SK-N-SH (cell line): Measurements from ENCODE around the gene NTSR1. TPM values are rescaled to one million over a fixed set of nuclear protein-coding genes. Genes with fewer than 3 reads are reported as not detected.

ENCODE experiments used
- CTCF ChIA-PET: fragments of 300-600, 350-600 bp; formaldehyde crosslinking; extraction: SDS; loops from one replicate; lab custom pipeline; 2021; lab: Yijun Ruan, JAX
- POLR2A ChIA-PET: fragments of 350-600 bp; sonication (Branson Sonifier 250); formaldehyde crosslinking; extraction: SDS; loops from one replicate; lab custom pipeline; 2020; ENCODE audit warnings: antibody characterized with exemption, inconsistent platforms; lab: Yijun Ruan, JAX
- DNase-seq: peaks from one replicate; pipeline ENCODE4 v3.0.0; 2012
- H2AFZ ChIP-seq: fragments of 200-600 bp; sonication (generic); 2 replicates; pipeline ENCODE4 v1.8.1; 2016; ENCODE audit warnings: antibody characterized with exemption, mild to moderate bottlenecking, low read depth
- H3F3A ChIP-seq: fragments of 200-600 bp; sonication (generic); replicated peaks from 2 replicates; pipeline ENCODE3; 2016; ENCODE audit warnings: antibody characterized with exemption, mild to moderate bottlenecking; ENCODE audit not compliant: insufficient read depth
- H3K27ac ChIP-seq, 2 experiments: fragments of 200-500 bp in 1 of 2; fragments of 200-600 bp in 1 of 2; sonication (Bioruptor generic) in 1 of 2; sonication (generic), shearing (Covaris generic) in 1 of 2; 2 replicates each; pipeline versions ENCODE4 v1.5.1 to v1.6.1; 2014 to 2016; ENCODE audit warnings: low read depth in 2 of 2, inconsistent platforms in 1 of 2, low read length in 1 of 2, mild to moderate bottlenecking in 1 of 2, mixed read lengths in 1 of 2
- H3K27me3 ChIP-seq: fragments of 200-600 bp; sonication (generic), shearing (Covaris generic); 2 replicates; pipeline ENCODE4 v1.6.1; 2016; ENCODE audit warnings: mixed run types; ENCODE audit not compliant: insufficient read depth
- H3K36me3 ChIP-seq, 2 experiments: fragments of 200-500 bp in 1 of 2; fragments of 200-600 bp in 1 of 2; sonication (Bioruptor generic) in 1 of 2; sonication (generic) in 1 of 2; replicated peaks in 1 of 2; 2 replicates each; pipeline versions ENCODE3 to v1.5.1; 2014 to 2016; ENCODE audit warnings: low read length in 1 of 2, mild to moderate bottlenecking in 1 of 2; ENCODE audit not compliant: insufficient read depth in 2 of 2, control insufficient read depth in 1 of 2
- H3K4me1 ChIP-seq, 2 experiments: fragments of 200-500 bp in 1 of 2; fragments of 200-600 bp in 1 of 2; sonication (Bioruptor generic) in 1 of 2; sonication (generic), shearing (Covaris generic) in 1 of 2; 2 replicates each; pipeline versions ENCODE4 v1.5.1 to v1.6.1; 2014 to 2016; ENCODE audit warnings: low read depth in 1 of 2, low read length in 1 of 2, mixed run types in 1 of 2; ENCODE audit not compliant: insufficient read depth in 2 of 2, control insufficient read depth in 1 of 2
- H3K4me2 ChIP-seq: fragments of 200-600 bp; sonication (generic), shearing (Covaris generic); 2 replicates; pipeline ENCODE4 v1.6.1; 2017; ENCODE audit warnings: mixed run types
- H3K4me3 ChIP-seq, 2 experiments: fragments of 200-500 bp in 1 of 2; fragments of 200-600 bp in 1 of 2; sonication (Bioruptor generic) in 1 of 2; sonication (generic), shearing (Covaris generic) in 1 of 2; 2 replicates each; pipeline versions ENCODE4 v1.5.1 to v1.8.1; 2014 to 2016; ENCODE audit warnings: low read depth in 2 of 2, inconsistent platforms in 1 of 2, low read length in 1 of 2, mild to moderate bottlenecking in 1 of 2, mixed read lengths in 1 of 2, moderate library complexity in 1 of 2
- H3K79me2 ChIP-seq: fragments of 200-600 bp; sonication (generic); 2 replicates; pipeline ENCODE4 v1.8.1; 2017; ENCODE audit warnings: mild to moderate bottlenecking; ENCODE audit not compliant: insufficient read depth
- H3K9ac ChIP-seq: fragments of 200-600 bp; sonication (generic); 2 replicates; pipeline ENCODE4 v1.6.1; 2017; ENCODE audit warnings: mixed run types
- H3K9me2 ChIP-seq: fragments of 200-600 bp; sonication (generic); 2 replicates; pipeline ENCODE4 v1.6.1; 2017; ENCODE audit warnings: mixed run types
- H3K9me3 ChIP-seq: fragments of 200-600 bp; sonication (generic); 2 replicates; pipeline ENCODE4 v1.6.1; 2017; ENCODE audit warnings: mixed run types, mild to moderate bottlenecking, moderate library complexity
- H4K20me1 ChIP-seq: fragments of 200-600 bp; sonication (generic); 2 replicates; pipeline ENCODE4 v1.6.1; 2017; ENCODE audit warnings: mild to moderate bottlenecking, mixed run types; ENCODE audit not compliant: insufficient read depth
- CHD2 ChIP-seq: fragments of 150-350 bp; IDR thresholded peaks from 2 replicates; pipeline ENCODE4 v1.6.1; 2018; ENCODE audit warnings: low read length; ENCODE audit not compliant: partially characterized antibody
- EZH2phosphoT487 ChIP-seq: fragments of 200-600 bp; sonication (generic); IDR thresholded peaks from 2 replicates; pipeline ENCODE4 v1.6.1; 2017; ENCODE audit warnings: low read depth, mixed run types, mild to moderate bottlenecking, antibody characterized with exemption, moderate library complexity, borderline replicate concordance
- FOSL2 ChIP-seq: IDR thresholded peaks from 2 replicates; pipeline ENCODE4 v1.4.0; 2012; ENCODE audit warnings: low read depth, mild to moderate bottlenecking, moderate library complexity, borderline replicate concordance
- GATA2 ChIP-seq: sonication (generic); formaldehyde crosslinking; IDR thresholded peaks from 2 replicates; pipeline ENCODE4 v1.5.0; 2020; ENCODE audit warnings: mild to moderate bottlenecking, missing genetic modification reagents
- JUND ChIP-seq: IDR thresholded peaks from 2 replicates; pipeline ENCODE4 v1.4.0; 2012
- MXI1 ChIP-seq: IDR thresholded peaks from 2 replicates; pipeline ENCODE4 v1.6.1; 2012; ENCODE audit warnings: mild to moderate bottlenecking, low read depth, low read length, improper control_type of control experiment
- NFIC ChIP-seq: IDR thresholded peaks from 2 replicates; pipeline ENCODE4 v1.4.0; 2012; ENCODE audit warnings: borderline replicate concordance
- PBX3 ChIP-seq: IDR thresholded peaks from 2 replicates; pipeline ENCODE4; 2012
- POLR2AphosphoS5 ChIP-seq: IDR thresholded peaks from 2 replicates; pipeline ENCODE4 v1.6.1; 2012; ENCODE audit warnings: low read depth, low read length
- RAD21 ChIP-seq: IDR thresholded peaks from 2 replicates; pipeline ENCODE4 v1.6.1; 2012; ENCODE audit warnings: mild to moderate bottlenecking, low read length
- RCOR1 ChIP-seq: fragments of 150-350 bp; IDR thresholded peaks from 2 replicates; pipeline ENCODE4 v1.6.1; 2017; ENCODE audit warnings: antibody characterized with exemption, low read length
- RFX5 ChIP-seq: IDR thresholded peaks from 2 replicates; pipeline ENCODE4 v1.6.1; 2012; ENCODE audit warnings: mild to moderate bottlenecking, improper control_type of control experiment, low read length
- RXRA ChIP-seq: IDR thresholded peaks from 2 replicates; pipeline ENCODE4 v1.4.0; 2012; ENCODE audit warnings: low read depth, mild to moderate bottlenecking, borderline replicate concordance
- SIN3A ChIP-seq: IDR thresholded peaks from 2 replicates; pipeline ENCODE4 v1.6.1; 2012; ENCODE audit warnings: low read depth, mild to moderate bottlenecking, low read length, moderate library complexity, borderline replicate concordance
- SMC3 ChIP-seq: IDR thresholded peaks from 2 replicates; pipeline ENCODE4 v1.6.1; 2012; ENCODE audit warnings: low read depth, low read length, improper control_type of control experiment
- TCF12 ChIP-seq: IDR thresholded peaks from 2 replicates; pipeline ENCODE4 v1.4.0; 2012
- TEAD4 ChIP-seq: IDR thresholded peaks from 2 replicates; pipeline ENCODE4 v1.4.0; 2012; ENCODE audit warnings: mild to moderate bottlenecking, borderline replicate concordance; ENCODE audit not compliant: insufficient read depth
- WGBS: methylation state at CpG from one replicate; pipeline ENCODE4 v1.1.6; 2017; ENCODE audit warnings: low lambda C conversion rate; 5-methylcytosine and 5-hydroxymethylcytosine counted together
- polyA plus RNA-seq, 3 experiments: library from polyadenylated mRNA; depleted of rRNA; stranded (reverse); fragments of >200 nt; gene quantifications; 2 replicates each; pipeline ENCODE4 v1.2.3, GENCODE V29; 2012
- TF ChIP-seq, protein P1 (sequence below): fragments of 150-350 bp; IDR thresholded peaks from 2 replicates; pipeline ENCODE4 v1.6.1; 2017; ENCODE audit warnings: antibody characterized with exemption, low read length, low read depth, borderline replicate concordance
- TF ChIP-seq, protein P2 (sequence below): fragments of 200-600 bp; sonication (generic); IDR thresholded peaks from 2 replicates; pipeline ENCODE4 v1.6.1; 2017; ENCODE audit warnings: antibody characterized with exemption, mild to moderate bottlenecking, moderate library complexity

The NTSR1 gene
- polyA plus RNA-seq, 1 of the 3 experiments (the other 2 are of a cell fraction): 8.2 TPM

DNA sequence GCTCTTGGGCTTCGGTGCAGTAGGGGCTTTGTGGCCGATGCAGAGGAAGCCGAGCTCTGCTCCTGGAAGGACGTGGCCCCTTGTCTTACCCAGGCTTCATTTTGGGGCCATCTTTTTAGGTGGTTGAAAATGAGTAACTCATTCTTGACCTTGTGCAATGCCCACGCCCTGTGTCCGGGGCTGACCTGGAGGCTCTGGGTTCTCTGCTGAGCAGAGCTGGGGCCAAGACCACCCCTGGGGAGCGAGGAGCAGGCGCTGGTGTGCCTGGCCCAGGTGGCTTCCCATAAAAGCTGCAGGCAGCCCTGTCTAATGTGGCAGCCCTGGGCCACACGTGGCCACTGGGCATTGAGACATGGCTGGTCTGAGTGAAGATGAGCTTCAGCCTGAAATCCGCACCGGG is 25.7 kb downstream of the NTSR1 start:
- Histone ChIP-seq H3K9ac (no peak overlapping the region), H4K20me1 (no peaks in the 10 kb centered on the region), H3K9me2 (no peaks in the 10 kb centered on the region), H3K36me3 (no peaks in the 10 kb centered on the region), H3K4me2 (no peak overlapping the region), H3K4me3 (no peak overlapping the region), H3K9me3 (no peaks in the 10 kb centered on the region), H3F3A (no peaks in the 10 kb centered on the region), H2AFZ (no peak overlapping the region), H3K27me3 (no peaks in the 10 kb centered on the region), H3K4me1 (peaks cover 4 to 10% of the 10 kb centered on the region in 2 experiments; a peak in 3 of 4 replicates), H3K27ac (no peak overlapping the region), H3K79me2 (no peaks in the 10 kb centered on the region)
- TF ChIP-seq RCOR1 (no peak), CHD2 (no peak), FOSL2 (no peak), POLR2AphosphoS5 (no peak), SMC3 (no peak), PBX3 (no peak), RFX5 (no peak)
- TF ChIP-seq, protein P1, sequence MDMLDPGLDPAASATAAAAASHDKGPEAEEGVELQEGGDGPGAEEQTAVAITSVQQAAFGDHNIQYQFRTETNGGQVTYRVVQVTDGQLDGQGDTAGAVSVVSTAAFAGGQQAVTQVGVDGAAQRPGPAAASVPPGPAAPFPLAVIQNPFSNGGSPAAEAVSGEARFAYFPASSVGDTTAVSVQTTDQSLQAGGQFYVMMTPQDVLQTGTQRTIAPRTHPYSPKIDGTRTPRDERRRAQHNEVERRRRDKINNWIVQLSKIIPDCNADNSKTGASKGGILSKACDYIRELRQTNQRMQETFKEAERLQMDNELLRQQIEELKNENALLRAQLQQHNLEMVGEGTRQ: no peak
- DNase-seq: no peak
- POLR2A ChIA-PET: no interaction called here
- CTCF ChIA-PET: interaction anchor here (4.2 kb wide), 1 partner anchor 57 kb away, joined by 17 read pairs; no protein-coding TSS in a partner anchor
- WGBS: 88% methylated on average over 9 of the region's 11 CpGs

GRCh38 chr20:62734881-62735280 is 26.2 kb downstream of the NTSR1 start:
- no peak for DNase-seq
- CTCF ChIA-PET: interaction anchor here (4.2 kb wide), 1 partner anchor 57 kb away, joined by 17 read pairs; no protein-coding TSS in a partner anchor
- 94% methylated on average over 8 of the region's 15 CpGs for WGBS

GRCh38 chr20:62735331-62735821 is 26.7 kb downstream of the NTSR1 start:
- Histone ChIP-seq H3F3A (peaks cover 4% of the 10 kb centered on the region), H3K79me2 (no peaks in the 10 kb centered on the region), H3K4me2 (no peak overlapping the region), H3K4me3 (no peak overlapping the region), H3K27me3 (no peaks in the 10 kb centered on the region), H3K9me2 (no peaks in the 10 kb centered on the region), H3K36me3 (no peaks in the 10 kb centered on the region), H3K4me1 (peaks cover 7 to 17% of the 10 kb centered on the region in 2 experiments; a peak in 3 of 4 replicates), H3K9ac (no peak overlapping the region), H4K20me1 (no peaks in the 10 kb centered on the region), H3K9me3 (no peaks in the 10 kb centered on the region), H2AFZ (no peak overlapping the region), H3K27ac (no peak overlapping the region)
- ChIA-PET POLR2A (no interaction called here), CTCF (interaction anchor here (4.2 kb wide), 1 partner anchor 56 kb away, joined by 17 read pairs; no protein-coding TSS in a partner anchor)
- WGBS: 77% methylated on average over 15 of the region's 19 CpGs
- no peak for DNase-seq
- TF ChIP-seq NFIC: no peak
- no peak for TF ChIP-seq MXI1
- no peak for TF ChIP-seq TCF12
- TF ChIP-seq SIN3A: no peak
- no peak for TF ChIP-seq RAD21
- TF ChIP-seq, protein P2, sequence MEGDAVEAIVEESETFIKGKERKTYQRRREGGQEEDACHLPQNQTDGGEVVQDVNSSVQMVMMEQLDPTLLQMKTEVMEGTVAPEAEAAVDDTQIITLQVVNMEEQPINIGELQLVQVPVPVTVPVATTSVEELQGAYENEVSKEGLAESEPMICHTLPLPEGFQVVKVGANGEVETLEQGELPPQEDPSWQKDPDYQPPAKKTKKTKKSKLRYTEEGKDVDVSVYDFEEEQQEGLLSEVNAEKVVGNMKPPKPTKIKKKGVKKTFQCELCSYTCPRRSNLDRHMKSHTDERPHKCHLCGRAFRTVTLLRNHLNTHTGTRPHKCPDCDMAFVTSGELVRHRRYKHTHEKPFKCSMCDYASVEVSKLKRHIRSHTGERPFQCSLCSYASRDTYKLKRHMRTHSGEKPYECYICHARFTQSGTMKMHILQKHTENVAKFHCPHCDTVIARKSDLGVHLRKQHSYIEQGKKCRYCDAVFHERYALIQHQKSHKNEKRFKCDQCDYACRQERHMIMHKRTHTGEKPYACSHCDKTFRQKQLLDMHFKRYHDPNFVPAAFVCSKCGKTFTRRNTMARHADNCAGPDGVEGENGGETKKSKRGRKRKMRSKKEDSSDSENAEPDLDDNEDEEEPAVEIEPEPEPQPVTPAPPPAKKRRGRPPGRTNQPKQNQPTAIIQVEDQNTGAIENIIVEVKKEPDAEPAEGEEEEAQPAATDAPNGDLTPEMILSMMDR: no peak
- TF ChIP-seq EZH2phosphoT487: no peak
- TF ChIP-seq TEAD4: no peak
- TF ChIP-seq GATA2 (CRISPR knock-in tag): no peak
- TF ChIP-seq JUND: no peak
- TF ChIP-seq, protein P1: no peak

More at GRCh38 chr20:62734881-62735280, 26.2 kb downstream of the NTSR1 start:
- Histone ChIP-seq H3K79me2 (no peaks in the 10 kb centered on the region), H3K9me3 (no peaks in the 10 kb centered on the region), H3K27me3 (no peaks in the 10 kb centered on the region), H3K9ac (no peak overlapping the region), H3K9me2 (no peaks in the 10 kb centered on the region), H3K36me3 (no peaks in the 10 kb centered on the region), H4K20me1 (no peaks in the 10 kb centered on the region), H3K4me2 (no peak overlapping the region), H3K4me1 (peaks cover 7 to 15% of the 10 kb centered on the region in 2 experiments; a peak in 3 of 4 replicates), H3K27ac (no peak overlapping the region), H2AFZ (no peak overlapping the region), H3K4me3 (no peak overlapping the region), H3F3A (peaks cover 1% of the 10 kb centered on the region)
- POLR2A ChIA-PET: no interaction called here
- TF ChIP-seq RXRA: no peak
